HG03060 (cell line): ENCODE data around the gene PXDN.
"Not testable (repeated sequence)": the region's sequence is repeated elsewhere in the genome, so short reads cannot be mapped to it uniquely, and the experiment has no call there.

Experiments used
- ATAC-seq: cut with Tn5 transposase; IDR thresholded peaks from one replicate; pipeline ENCODE4 v1.9.1; 2021; ENCODE audit warnings: low read depth, moderate number of reproducible peaks; ENCODE audit not compliant: unreplicated experiment

PXDN gene

DNA sequence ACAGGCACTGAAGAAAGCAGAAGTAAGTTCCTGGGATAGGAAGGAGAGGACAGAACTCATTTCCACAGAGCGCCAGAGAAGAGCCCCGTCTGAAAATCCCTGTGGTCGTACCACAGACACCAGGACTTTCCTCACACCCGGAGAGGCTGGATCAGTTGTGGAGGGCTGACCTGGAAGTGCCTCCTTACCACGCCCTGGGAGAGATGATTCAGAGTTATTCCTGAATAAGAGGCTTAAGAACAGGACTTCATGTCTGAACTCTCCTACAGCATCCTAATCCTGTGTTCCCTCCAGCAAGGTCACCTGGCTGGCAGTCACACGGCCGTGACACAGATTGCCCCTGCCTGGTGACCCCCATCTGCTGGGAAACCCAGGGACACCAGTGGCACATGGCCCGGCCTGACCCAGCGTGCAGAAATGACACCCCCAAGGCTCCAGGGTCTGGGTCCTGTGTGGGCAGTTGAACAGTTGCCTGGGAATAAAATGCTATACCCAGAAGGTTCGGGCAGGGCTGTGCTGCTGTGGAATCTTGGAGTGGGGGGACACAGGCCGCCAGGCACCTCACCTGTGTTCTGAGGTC lies 105.9 kb downstream of the PXDN start:
- no peak for ATAC-seq

DNA sequence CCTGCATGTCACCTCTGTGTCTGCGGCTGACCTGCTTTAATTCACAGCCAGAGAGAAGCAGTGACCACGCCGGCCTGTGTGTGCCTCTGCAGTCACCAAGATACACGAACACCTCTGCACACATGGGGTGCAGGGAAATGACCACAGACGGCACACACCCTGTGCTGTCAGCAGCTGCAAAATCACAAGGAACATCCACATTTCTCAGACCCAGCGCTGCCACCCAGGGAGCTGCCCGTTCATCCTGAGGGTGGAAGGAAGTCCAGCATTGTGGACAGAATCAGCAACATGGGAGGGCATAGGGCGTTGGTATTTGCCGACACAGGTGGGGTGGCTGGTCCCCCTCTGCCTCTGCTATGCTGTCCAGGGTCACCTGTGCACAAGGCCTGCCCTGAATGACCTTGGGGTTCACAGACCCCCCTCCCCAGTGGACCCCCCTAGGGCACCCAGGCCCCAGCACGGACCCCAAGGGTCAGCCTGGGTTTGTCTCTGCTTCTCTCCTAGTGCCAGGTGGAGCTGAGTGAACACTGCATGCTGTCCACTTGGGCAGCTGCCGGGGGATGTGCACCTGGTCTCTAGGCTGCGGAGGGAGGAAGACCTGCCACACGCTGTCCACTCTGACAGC lies 107.4 kb downstream of the PXDN start:
- no peak for ATAC-seq

DNA sequence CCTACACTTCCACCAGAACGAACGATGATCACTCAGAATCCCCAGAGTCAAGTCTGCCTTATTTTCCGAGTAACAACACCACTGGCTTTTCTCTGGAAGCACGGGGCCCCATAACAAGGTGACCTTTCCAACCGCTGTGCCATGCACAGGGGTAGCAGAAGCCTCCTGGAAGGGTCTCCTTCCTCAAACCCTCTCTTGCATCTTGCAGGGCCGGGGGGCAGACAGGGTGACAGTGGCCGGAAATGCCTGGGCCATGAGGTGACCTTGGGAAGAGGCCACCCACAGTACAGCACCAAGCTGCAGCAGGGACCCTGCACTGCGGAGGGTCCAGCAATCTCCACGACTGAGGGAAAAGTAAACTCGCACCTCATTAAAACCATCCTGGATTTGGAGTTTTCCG lies 108.5 kb downstream of the PXDN start:
- no peak for ATAC-seq

DNA sequence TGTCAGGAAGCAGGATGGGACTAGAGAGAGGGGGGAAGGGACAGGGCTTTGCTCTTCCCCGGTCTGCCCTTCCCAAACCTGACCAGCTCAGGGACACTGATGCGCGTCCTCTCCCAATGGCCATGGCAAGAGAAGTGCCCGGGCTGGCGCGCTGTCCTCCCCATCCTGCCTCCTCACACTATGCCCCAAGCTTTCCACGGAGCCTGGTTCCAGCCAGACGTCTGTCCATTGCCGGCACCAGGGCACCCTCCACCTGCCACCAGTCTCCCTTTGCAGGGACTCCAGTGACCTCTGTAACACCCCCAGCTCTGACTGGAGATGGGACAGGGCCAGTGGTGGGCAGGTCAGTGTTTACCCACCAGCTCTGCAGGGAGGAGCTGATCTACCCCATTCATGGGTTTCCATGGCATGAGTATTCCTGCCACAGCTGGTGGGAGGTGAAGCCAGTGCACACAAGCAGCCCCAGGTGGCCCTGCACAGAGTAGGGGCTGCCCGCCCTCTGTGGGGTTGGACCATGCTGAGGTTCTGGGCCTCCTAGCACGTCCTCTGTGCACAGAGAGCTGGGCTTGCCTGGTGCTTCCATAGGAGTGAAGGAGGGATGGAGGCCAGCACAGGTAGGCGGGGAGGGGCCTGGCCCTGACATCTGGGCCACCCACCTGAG lies 109.5 kb downstream of the PXDN start:
- ATAC-seq: no peak

DNA sequence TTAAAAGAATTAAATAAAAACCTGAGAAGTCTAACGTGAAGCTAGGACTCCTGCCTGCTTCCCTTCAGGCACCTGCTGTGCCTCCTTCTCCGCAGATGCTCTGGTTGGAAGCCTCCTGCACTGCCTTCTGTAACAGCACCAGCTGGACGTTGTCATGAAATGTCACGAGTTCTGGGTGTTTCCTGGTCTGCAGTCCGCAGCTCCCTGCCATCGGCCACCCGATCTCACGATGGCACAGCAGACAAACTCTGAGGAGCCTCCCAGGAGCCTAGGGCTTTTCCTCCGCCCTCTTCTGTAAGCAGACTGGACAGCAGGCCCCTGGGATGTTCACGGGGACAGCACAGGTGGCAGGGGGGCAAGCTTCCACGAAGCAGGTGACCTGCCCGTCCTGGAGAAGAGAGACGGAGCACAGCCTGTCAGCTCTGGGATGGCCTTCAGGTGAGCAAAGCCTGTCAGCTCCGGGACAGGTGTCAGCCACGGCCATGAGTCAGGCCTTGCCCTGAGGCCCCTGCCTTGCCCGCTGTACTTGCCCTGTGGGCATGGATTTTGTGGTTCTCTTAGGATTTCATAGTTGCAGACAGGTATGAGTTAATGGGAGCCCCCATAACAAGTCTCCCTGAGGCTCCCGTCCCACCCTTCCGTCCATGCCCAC lies 110.3 kb downstream of the PXDN start:
- no peak for ATAC-seq

DNA sequence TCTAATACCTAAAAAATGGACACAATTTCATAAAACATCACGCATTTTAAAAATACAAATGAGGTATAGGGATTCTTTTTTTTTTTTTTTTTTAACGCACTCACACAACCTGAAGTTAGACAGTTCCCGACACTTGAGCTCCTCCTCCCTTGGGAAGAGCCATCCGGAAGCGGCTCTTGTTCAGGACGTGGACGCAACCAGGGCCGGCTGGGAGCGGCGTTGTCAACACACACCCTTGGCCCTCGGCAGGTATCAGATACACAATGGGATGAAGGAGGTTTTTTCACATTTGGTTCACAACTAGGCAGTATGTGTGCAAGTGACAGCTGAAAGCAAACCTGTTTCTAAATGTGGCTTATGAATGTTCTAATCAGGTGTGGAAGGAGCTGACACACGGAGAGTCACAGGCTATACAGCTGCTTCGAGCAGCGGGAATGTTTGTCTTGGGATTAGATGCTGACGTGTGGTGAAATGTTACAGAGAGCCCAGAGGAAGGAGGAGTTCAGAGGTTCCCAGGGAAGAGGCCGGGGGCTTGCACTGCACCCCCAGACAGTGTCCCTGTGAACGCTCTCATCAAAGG lies 111.1 kb downstream of the PXDN start:
- ATAC-seq: no peak

DNA sequence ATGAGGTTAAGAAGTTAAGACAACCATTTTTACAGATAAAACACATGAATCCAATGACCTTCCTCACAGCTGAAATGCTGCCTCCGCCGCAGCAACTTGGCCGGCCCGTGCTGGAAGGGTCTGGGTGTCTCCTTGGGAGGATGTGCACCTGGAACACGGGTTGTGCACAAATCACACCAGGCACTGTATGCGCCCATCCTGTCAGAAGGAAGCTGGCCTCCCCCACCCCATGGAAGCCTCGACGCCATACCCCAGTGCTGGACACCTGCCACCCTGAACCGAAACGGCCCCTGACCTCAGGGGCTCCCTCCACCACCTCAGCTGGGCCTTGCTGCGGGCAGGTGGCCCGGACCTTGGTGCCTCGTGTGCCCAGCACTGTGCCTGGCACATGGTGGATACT lies 111.8 kb downstream of the PXDN start:
- no peak for ATAC-seq

DNA sequence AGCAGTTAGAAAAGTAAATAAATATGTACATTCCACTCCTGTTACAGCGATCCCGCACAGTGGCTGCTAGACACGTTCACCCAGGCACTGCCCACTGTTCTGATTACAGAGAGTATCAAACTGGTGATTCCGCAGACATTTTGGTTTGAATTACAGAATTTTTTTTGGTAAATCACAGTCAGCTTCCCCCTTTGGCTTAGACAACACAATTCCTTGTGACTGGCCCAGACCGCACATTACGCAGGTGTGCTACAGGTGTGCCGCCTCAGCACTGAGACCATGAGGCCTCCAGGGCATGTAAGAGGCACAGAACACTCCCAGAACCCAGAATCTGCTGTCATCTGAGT lies 112.3 kb downstream of the PXDN start:
- no peak for ATAC-seq

DNA sequence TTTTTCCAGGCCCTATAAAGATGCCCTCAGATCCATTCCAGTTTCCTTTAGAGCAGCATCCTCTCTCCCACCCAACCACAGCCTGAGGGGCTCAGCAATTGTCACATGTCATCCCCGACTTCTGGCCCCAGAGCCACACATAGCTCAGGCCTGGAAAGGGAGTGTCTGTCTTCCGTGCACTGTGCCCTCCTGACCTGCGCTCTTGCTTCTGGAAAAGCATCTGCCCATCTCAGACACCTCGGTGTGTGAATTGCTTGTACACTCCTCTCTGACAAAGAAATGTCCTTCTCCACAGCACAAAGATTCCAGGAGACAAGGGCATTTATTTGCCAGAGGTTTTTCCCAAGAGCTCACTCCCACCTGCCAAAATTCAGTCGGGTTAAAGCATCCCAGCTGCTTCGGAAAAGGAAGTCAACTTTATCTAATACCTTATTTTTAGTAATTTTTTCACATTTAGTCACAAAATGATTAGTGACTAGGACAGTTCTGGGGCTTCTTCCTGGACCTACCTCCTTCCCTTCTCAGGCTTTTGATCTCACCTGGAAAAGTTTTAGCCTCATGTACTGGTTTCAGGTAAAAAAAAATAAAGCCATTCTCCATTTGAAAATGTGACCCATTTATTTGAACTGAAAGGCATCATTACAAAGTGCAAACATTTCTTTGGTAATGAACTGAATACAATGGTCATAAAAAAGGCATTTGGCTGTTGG lies 112.9 kb downstream of the PXDN start:
- no peak for ATAC-seq

DNA sequence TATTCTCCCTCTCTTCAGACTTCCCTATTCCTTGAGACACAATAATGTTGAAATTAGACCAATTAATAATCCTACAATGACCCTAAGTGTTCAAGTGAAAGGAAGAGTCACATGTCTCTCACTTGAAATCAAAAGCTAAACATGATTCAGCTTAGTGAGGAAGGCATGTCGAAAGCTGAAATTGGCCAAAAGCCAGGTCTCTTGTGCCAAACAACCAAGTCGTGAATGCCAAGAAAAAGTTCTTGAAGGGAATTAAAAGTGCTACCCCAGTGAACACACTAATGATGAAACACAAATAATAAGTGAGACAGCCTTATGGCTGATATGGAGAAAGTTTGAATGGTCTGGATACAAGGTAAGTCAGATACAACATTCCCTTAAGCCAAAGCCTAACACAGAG lies 115.4 kb downstream of the PXDN start:
- ATAC-seq: no peak

DNA sequence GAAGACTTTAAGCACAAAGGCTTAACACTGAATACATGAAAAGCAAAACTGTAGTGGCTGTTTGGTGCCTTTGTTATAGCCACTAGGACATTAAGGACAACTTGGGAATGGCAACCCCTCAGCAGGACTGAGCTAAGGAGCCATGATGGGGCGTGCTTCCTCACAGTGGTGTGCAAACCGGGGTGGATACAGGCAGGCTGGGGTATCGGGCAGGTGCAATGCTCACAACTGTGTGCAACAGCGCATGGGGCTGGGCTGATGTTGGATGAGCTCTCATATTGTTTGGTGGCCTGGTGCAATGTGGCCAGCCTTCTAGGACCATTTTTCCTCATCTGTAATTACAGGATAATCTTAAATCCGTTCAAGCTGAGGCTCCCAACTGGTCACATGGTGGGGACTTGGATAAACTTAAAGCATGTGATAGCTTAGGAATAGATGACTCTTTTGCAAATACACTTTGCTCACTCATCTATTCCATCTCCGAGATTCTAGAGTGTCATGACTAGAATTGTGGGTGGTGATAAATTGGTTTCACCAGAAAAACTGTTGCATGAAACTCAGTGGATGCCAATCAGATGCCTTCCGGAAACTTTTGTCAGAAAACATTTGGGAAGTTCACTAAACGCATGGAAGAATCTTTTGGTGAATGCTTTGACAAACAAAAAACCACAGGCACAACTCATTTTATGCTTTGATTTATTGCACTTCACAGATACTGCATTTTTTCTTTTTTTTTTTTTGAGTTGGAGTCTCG lies 116.5 kb downstream of the PXDN start:
- no peak for ATAC-seq

DNA sequence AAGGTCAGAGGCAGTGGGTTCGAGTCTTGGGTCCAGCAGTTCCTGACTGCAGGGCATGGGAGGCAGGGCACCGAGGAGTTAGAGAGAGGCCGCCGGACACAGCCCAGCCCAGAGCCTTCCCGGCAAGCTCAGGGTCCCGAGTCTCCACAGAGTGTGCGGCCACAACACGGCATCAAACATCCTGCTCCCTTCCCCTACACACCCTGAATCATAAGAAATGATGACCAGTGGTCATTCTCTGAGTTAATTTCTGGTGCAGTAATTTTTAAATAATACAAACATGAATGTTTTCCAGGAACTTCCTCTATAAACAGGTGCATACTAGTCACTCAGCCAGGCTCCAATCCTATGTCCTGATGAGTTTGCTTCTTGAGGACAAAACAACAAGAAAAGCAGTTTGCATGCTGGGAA lies 118.0 kb downstream of the PXDN start:
- no peak for ATAC-seq

DNA sequence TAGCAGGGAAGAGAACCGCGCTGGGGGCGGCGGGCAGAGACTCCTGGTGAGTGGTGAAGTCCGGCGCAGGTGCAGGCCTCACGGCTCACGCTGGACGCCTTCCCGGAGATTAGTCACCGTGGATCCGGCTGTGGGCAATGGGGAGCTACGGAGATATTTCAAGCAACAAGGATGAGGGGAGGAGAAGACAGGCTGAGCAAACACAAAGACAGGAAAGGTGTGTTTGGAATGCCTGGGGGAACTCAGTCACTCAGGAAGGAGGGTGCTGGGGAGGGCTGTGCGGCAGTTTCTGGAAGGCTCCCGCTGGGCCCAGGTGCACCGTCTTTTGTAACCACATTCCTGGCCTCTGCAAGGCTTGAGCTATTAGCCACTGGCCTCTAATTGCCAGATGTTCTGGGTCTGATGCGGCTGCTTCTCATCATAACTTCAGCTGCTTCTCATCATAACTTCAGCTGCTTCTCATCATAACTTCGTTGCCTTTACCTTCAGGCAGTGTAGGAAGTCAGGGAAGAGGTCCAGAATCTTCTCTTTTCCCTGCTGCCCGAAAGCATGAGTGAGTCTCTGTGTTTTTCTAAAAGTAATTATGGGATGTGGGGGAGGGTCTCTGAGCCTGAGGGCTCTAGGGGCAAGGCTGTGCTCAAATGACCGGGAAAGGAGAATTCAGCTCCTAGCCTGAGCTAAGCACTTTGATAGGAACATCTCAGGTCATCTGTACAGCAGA lies 118.9 kb downstream of the PXDN start:
- no peak for ATAC-seq

DNA sequence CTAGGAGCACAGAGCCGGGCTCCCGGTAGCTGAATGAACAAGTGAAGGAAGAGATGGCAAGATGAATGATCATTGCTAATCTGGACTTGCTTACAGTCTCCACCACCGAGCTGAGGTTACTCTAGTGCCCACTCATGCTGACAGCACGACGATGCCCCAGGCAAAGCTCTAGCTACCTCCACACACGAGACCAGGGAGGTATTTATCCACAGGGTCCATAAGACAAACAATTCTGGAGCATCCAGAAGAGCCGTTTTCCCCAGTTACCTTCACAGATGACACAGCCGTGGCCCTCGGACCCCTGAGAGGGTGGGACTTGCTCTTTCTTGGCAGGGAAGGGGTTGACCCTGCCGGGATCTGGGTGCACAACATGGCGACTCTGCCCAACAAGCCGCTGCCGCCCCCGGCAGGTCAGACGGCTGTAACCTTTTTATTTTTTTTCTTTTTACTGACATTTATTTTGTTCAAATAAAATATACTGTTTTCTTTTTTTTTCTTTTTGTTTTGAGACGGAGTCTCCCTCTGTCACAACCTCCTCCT lies 120.3 kb downstream of the PXDN start:
- ATAC-seq: no peak

DNA sequence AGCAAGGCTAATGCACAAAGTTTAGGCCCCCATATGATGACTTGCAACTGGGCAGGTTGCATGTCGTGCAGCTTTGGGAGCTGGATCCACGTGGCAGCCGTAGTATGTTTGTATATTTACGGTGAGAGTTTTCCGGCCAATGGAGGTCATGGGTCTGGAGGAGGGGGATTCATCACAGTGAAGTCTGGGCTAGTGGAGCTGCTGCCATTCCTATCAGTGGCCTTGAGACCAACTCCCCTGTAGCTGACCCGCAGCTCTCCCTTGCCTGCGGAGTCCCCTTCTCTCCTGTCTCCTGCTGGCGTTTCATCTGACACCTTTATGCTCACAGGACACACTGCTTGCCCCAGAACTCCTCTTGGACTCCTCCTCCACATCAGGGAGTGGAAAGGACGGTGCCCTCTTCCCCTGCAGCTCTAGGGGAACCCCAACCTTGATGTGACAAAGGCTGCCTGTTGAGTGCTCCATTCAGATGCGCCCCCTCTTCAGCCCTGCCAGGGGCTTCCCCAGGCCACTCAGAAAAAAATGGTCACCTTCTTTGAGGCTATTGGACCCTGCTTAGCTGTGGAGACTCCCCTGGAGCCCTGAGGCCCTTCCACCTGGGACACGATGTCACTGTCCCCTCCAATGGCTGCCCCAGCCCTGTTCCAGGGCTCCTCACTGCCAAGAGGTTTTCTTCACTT lies 121.7 kb downstream of the PXDN start:
- ATAC-seq: no peak

DNA sequence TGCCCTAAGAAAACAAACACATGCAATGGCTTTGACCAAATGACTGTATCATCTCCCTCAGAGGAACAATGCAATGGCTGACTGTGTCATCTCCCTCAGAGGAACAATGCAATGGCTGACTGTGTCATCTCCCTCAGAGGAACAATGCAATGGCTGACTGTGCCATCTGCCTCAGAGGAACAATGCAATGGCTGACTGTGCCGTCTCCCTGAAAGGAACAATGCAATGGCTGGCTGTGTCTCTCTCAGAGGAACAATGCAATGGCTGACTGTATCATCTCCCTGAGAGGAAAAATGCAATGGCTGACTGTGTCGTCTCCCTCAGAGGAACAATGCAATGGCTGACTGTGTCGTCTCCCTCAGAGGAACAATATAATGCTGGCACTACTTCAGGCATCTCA lies 122.3 kb downstream of the PXDN start:
- not testable (repeated sequence) for ATAC-seq

DNA sequence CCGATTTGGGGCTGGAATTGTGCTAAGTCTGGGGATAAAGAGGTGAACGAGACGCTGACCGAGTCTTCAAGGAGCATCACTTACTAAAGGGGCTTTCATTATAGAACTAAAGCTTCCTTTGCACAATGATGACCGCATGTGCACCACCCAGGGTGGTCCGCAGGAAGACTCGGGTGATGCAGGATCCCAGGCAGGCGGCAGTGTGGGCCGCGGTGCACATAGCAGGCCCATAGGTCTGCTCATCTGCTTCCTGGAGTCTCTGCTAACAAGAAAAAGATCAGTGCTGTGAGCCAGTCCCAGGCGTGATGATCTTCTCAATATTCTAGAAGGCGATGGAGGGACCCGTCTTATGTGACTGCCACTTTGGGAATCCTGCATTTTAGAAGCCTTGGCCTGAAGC lies 122.8 kb downstream of the PXDN start:
- no peak for ATAC-seq

DNA sequence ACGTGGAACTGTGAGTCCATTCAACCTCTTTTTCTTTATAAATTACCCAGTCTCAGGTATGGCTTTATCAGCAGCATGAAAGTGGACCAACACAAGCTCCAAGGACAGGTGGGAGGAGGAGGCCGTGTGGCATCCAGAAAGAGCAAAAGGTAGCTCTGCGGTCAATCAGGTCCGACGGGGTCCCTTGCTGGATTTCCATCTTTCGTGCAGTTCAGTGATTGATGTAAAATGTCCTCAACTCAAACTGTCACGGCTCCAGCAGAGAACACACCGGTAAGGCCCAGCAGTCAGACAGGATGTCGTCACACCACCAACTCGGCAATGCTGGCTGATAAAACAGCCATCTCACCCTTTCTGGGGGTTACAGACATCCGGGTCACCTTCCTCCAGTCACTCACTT lies 123.3 kb downstream of the PXDN start:
- ATAC-seq: no peak

DNA sequence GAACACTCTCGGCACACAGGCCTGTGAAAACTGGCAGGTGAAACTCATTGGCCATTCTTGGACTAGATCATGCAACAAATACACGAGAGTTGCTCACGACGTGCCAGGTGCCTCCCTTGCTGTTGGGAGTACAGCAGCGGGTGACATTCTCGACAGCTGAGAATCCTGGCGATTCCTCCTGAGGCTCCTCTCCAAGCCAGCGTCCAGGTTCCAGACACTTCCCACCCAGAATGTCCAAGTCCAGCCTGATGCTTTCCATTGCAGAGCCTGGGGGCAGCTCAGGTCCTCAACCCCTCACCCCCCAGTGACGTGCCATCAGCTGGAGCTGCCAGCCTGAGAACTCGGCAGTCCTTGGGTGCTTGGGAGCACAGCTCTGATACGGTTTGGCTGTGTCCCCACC lies 124.2 kb downstream of the PXDN start:
- no peak for ATAC-seq
